ENCODE results near the gene EVC2. TPM values are rescaled to one million over a fixed set of nuclear protein-coding genes. Genes with fewer than 3 reads are reported as not detected.

Gene EVC2
- polyA plus RNA-seq, 1 donor from 2014 or later = 0.27 TPM

GRCh38 chr4:5654791-5655190, 53.6 kb downstream of the EVC2 start:
- peak overlapping the region; percentile 1 for H3K9ac ChIP-seq (ENCODE audit: low read length)
- peak; percentile 26 for TF ChIP-seq EP300 (conservative IDR thresholded peaks at IDR 0.05; ENCODE audit: poor library complexity, severe bottlenecking)
- TF ChIP-seq, protein P1, sequence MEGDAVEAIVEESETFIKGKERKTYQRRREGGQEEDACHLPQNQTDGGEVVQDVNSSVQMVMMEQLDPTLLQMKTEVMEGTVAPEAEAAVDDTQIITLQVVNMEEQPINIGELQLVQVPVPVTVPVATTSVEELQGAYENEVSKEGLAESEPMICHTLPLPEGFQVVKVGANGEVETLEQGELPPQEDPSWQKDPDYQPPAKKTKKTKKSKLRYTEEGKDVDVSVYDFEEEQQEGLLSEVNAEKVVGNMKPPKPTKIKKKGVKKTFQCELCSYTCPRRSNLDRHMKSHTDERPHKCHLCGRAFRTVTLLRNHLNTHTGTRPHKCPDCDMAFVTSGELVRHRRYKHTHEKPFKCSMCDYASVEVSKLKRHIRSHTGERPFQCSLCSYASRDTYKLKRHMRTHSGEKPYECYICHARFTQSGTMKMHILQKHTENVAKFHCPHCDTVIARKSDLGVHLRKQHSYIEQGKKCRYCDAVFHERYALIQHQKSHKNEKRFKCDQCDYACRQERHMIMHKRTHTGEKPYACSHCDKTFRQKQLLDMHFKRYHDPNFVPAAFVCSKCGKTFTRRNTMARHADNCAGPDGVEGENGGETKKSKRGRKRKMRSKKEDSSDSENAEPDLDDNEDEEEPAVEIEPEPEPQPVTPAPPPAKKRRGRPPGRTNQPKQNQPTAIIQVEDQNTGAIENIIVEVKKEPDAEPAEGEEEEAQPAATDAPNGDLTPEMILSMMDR (IDR thresholded peaks at IDR 0.05; ENCODE audit: poor library complexity, severe bottlenecking) = no peak
- TF ChIP-seq EZH2 (IDR thresholded peaks at IDR 0.05; ENCODE audit: borderline replicate concordance, insufficient read depth, low read length, poor library complexity, severe bottlenecking) = no peak
- TF ChIP-seq REST (IDR thresholded peaks at IDR 0.05; ENCODE audit: borderline replicate concordance) = peak; percentile 30
- TF ChIP-seq MXI1 (conservative IDR thresholded peaks at IDR 0.05; ENCODE audit: poor library complexity, severe bottlenecking) = no peak
- peak; percentile 23 for TF ChIP-seq POLR2AphosphoS5 (IDR thresholded peaks at IDR 0.05)
- TF ChIP-seq RAD21 (conservative IDR thresholded peaks at IDR 0.05) = peak; percentile 8
- H3K4me2 ChIP-seq (ENCODE audit: low read length) = no peak overlapping the region

GRCh38 chr4:5651089-5651488, 57.3 kb downstream of the EVC2 start:
- Histone ChIP-seq H3K9me3 (ENCODE audit: low read length) (no peaks in the 10 kb centered on the region), H3K79me2 (replicated peaks; ENCODE audit: insufficient read depth, low read length) (no peaks in the 10 kb centered on the region), H3K27me3 (ENCODE audit: insufficient read depth, low read depth, low read length) (no peaks in the 10 kb centered on the region), H3K4me3 (ENCODE audit: low read length) (no peak overlapping the region), H3K9me2 (ENCODE audit: insufficient read depth, low read length) (no peaks in the 10 kb centered on the region), H4K20me1 (ENCODE audit: insufficient read depth) (no peaks in the 10 kb centered on the region), H3K36me3 (ENCODE audit: insufficient read depth, low read length) (no peaks in the 10 kb centered on the region), H3F3A (ENCODE audit: insufficient read depth, low read length, poor library complexity, severe bottlenecking) (no peaks in the 10 kb centered on the region), H3K27ac (ENCODE audit: low read length) (no peak overlapping the region), H2AFZ (ENCODE audit: low read depth, low read length) (no peak overlapping the region), H3K4me2 (ENCODE audit: low read length) (no peak overlapping the region), H3K9ac (ENCODE audit: low read length) (no peak overlapping the region)
- TF ChIP-seq, protein P1 (IDR thresholded peaks at IDR 0.05; ENCODE audit: poor library complexity, severe bottlenecking) = no peak
- TF ChIP-seq EP300 (conservative IDR thresholded peaks at IDR 0.05; ENCODE audit: poor library complexity, severe bottlenecking) = no peak
- no peak for TF ChIP-seq EZH2 (IDR thresholded peaks at IDR 0.05; ENCODE audit: borderline replicate concordance, insufficient read depth, low read length, poor library complexity, severe bottlenecking)
- no peak for TF ChIP-seq POLR2AphosphoS5 (IDR thresholded peaks at IDR 0.05)

More at GRCh38 chr4:5654791-5655190, 53.6 kb downstream of the EVC2 start:
- no peaks in the 10 kb centered on the region for H3K36me3 ChIP-seq (ENCODE audit: insufficient read depth, low read length)
- H3F3A ChIP-seq (ENCODE audit: insufficient read depth, low read length, poor library complexity, severe bottlenecking) = peaks cover 11% of the 10 kb centered on the region
- no peak overlapping the region for H2AFZ ChIP-seq (ENCODE audit: low read depth, low read length)
- H3K27me3 ChIP-seq (ENCODE audit: insufficient read depth, low read depth, low read length) = no peaks in the 10 kb centered on the region
- no peaks in the 10 kb centered on the region for H3K79me2 ChIP-seq (replicated peaks; ENCODE audit: insufficient read depth, low read length)
- H3K4me3 ChIP-seq (ENCODE audit: low read length) = peak overlapping the region; percentile 10
- H4K20me1 ChIP-seq (ENCODE audit: insufficient read depth) = no peaks in the 10 kb centered on the region
- no peaks in the 10 kb centered on the region for H3K9me3 ChIP-seq (ENCODE audit: low read length)
- peak overlapping the region; percentile 51 for H3K27ac ChIP-seq (ENCODE audit: low read length)
- no peaks in the 10 kb centered on the region for H3K9me2 ChIP-seq (ENCODE audit: insufficient read depth, low read length)
